ENCODE measurements around the gene LILRB3.
"Not testable (repeated sequence)": the region's sequence is repeated elsewhere in the genome, so short reads cannot be mapped to it uniquely, and the experiment has no call there.

The LILRB3 gene

GRCh38 chr19:54222474-54223276 lies at the start of gene LILRB3:
LILRB3 (minus strand) TSS chr19:54223007; CDS start chr19:54222976, 31 bp downstream.
- DNase-seq (ENCODE audit: low read depth): not testable (repeated sequence)

GRCh38 chr19:54272181-54272580 lies 49.4 kb upstream of the LILRB3 start:
- not testable (repeated sequence) for DNase-seq (ENCODE audit: low read depth)

GRCh38 chr19:54271587-54271986 lies 48.8 kb upstream of the LILRB3 start:
- DNase-seq (ENCODE audit: low read depth): not testable (repeated sequence)

- no peak for DNase-seq (ENCODE audit: low read depth)
Observed at GRCh38 chr19:54271106-54271505, 48.3 kb upstream of the LILRB3 start.

GRCh38 chr19:54268936-54269335 lies 46.1 kb upstream of the LILRB3 start:
- no peak for DNase-seq (ENCODE audit: low read depth)

- DNase-seq (ENCODE audit: low read depth): peak; percentile 74
Observed at GRCh38 chr19:54266133-54266532, 43.3 kb upstream of the LILRB3 start.

- DNase-seq (ENCODE audit: low read depth): no peak
Observed at GRCh38 chr19:54262470-54262869, 39.7 kb upstream of the LILRB3 start.

- no peak for DNase-seq (ENCODE audit: low read depth)
Observed at GRCh38 chr19:54262066-54262465, 39.3 kb upstream of the LILRB3 start.

- DNase-seq (ENCODE audit: low read depth): no peak
Observed at GRCh38 chr19:54257116-54257480, 34.3 kb upstream of the LILRB3 start, which contains the start of gene LILRB5. LILRB5 (minus strand) TSS chr19:54257273; CDS start chr19:54257193, 80 bp downstream.

- DNase-seq (ENCODE audit: low read depth): no peak
Observed at GRCh38 chr19:54256250-54257115, 33.7 kb upstream of the LILRB3 start.

GRCh38 chr19:54255105-54255775 lies 32.4 kb upstream of the LILRB3 start:
- no peak for DNase-seq (ENCODE audit: low read depth)

- no peak for DNase-seq (ENCODE audit: low read depth)
Observed at GRCh38 chr19:54254195-54254906, 31.5 kb upstream of the LILRB3 start.

GRCh38 chr19:54253331-54254194 lies 30.8 kb upstream of the LILRB3 start:
- no peak for DNase-seq (ENCODE audit: low read depth)

GRCh38 chr19:54252845-54253244 lies 30.0 kb upstream of the LILRB3 start:
- no peak for DNase-seq (ENCODE audit: low read depth)

- DNase-seq (ENCODE audit: low read depth): no peak
Observed at GRCh38 chr19:54252243-54252642, 29.4 kb upstream of the LILRB3 start.

- DNase-seq (ENCODE audit: low read depth): peak; percentile 65
Observed at GRCh38 chr19:54248016-54248601, 25.3 kb upstream of the LILRB3 start.

- DNase-seq (ENCODE audit: low read depth): no peak
Observed at GRCh38 chr19:54247106-54247930, 24.5 kb upstream of the LILRB3 start.

GRCh38 chr19:54245936-54246335 lies 23.1 kb upstream of the LILRB3 start:
- DNase-seq (ENCODE audit: low read depth): no peak

- DNase-seq (ENCODE audit: low read depth): not testable (repeated sequence)
Observed at GRCh38 chr19:54243809-54244208, 21.0 kb upstream of the LILRB3 start.

Data from ELR (cell line).